GM19351 (cell line): ENCODE results near the gene BAX.
A peak's percentile ranks its signal among the peaks of the same experiment; 100 is the strongest.
"Not testable (repeated sequence)": the region's sequence is repeated elsewhere in the genome, so short reads cannot be mapped to it uniquely, and the experiment has no call there.

Source experiments
- ATAC-seq: cut with Tn5 transposase; IDR thresholded peaks from one replicate; pipeline ENCODE4 v1.9.1; 2021; ENCODE audit warnings: mild to moderate bottlenecking, moderate library complexity; ENCODE audit not compliant: unreplicated experiment

BAX gene

GRCh38 chr19:48954595-48955307 is at the start of gene BAX:
Gene BAX, plus strand, starts transcription at chr19:48954875. Its CDS starts 54 bp downstream, at chr19:48954929.
- ATAC-seq, result peak; percentile 79

DNA sequence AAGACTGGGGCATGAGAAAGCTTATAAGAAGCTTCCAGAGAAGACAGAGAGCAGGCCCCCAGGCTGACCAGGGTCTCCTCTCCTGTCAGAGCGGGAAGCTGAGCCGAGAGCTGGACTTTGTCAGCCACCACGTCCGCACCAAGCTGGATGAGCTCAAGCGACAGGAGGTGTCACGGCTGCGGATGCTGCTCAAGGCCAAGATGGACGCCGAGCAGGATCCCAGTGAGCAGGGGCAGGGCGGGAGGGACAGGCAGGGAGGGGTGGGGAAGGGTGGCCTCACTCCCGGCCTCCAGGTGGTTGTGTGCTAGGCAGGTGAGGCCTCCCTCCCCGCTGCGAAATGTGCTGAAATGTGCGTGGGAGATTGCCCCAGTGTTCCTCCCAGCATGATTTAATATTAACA is 49.0 kb upstream of the BAX start:
- ATAC-seq, result no peak

DNA sequence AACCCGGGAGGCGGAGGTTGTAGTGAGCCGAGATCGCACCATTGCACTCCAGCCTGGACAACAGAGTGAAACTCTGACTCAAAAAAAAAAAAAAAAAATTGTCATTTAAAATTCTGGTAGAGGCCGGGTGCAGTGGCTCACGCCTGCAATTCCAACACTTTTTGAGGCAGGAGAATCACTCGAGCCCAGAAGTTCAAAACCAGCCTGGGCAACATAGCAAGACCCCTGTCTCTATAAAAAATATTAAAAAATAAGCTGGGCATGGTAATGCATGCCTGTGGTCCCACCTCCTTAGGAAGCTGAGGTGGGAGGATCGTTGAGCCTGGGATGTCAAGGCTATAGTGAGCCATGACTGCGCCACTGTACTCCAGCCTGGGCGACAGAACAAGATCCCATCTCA is 48.4 kb upstream of the BAX start:
- no peak for ATAC-seq

GRCh38 chr19:48907671-48908070 is 47.0 kb upstream of the BAX start:
- no peak for ATAC-seq

DNA sequence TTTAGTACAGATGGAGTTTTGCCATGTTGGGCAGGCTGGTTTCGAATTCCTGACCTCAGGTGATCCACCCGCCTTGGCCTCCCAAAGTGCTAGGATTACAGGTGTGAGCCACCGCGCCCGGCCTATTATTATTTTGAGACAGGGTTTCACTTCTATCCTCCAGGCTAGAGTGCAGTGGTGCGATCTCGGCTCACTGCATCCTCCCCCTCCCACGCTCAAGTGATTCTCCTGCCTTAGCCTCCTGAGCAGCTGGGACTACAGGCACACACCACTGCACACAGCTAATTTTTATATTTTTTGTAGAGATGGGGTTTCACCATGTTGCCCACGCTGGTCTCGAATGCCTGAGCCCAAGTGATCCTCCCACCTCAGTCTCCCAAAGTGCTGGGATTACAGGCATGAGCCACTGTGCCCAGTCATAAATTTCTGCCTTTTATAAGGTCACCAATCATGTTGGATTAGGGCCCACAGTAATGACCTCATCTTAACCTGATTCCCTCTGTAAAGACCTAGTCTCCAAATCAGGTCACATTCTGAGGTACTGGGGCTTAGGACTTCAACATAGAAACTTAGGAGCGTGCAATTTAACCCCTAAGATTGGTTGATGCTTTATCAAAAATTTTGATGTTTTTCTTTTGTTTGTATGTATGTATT is 45.1 kb upstream of the BAX start:
- not testable (repeated sequence) for ATAC-seq

- no peak for ATAC-seq
Measured at GRCh38 chr19:48910803-48911202, 43.9 kb upstream of the BAX start.

DNA sequence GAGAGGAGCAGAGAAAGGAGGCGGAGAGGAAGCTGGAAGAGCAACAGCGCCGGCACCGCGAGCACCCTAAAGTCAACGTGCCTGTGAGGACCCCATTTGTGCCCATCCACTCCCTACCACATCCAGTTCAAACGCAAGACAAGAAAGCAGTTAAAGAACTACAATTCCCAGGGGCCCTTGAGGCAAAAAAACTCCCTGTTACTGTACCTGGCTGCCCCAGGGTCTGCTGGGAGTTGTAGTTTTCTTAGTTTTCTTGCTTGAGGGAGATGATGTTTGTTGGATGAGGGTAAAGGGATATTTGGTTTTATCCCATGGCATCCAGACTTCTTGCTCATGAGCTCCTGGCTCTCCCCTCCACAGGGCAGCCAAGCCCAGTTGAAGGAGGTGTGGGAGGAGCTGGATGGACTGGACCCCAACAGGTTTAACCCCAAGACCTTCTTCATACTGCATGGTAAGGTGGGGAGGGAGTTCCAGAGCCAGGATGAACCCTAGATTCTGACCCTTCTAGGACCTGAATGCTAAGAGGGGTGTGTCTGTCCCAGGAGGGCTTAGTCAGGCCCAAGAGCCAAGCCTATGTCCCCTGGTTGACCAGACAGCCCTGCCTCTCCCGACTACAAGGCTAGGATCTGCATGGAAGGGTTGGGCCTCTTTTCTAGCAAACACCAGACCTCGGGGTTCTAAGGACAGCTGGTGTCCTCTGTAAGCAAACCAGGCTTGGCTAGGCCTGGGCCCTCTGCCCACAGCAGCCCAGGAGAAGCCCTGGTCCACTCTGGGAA is 41.4 kb upstream of the BAX start:
- no peak for ATAC-seq

- ATAC-seq, result no peak
Measured at GRCh38 chr19:48914181-48914580, 40.5 kb upstream of the BAX start.

DNA sequence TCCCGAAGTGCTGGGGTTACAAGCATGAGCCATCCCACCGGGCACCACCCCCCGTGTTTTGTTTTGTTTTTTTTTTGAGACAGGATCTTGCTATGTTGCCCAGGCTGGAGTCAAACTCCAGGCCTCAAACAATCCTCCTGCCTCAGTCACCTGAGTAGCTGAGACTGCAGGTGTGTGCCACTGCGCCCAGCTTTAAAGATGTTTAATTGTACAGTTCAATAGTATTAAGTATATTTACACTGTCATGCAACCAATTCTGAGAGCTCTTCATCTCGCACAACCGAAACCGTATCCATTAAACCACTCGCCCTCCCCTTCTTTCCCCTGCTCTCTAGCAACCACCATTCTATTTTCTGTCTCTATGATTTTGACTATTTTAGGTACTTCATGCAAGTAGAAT is 38.9 kb upstream of the BAX start:
- ATAC-seq, result no peak

DNA sequence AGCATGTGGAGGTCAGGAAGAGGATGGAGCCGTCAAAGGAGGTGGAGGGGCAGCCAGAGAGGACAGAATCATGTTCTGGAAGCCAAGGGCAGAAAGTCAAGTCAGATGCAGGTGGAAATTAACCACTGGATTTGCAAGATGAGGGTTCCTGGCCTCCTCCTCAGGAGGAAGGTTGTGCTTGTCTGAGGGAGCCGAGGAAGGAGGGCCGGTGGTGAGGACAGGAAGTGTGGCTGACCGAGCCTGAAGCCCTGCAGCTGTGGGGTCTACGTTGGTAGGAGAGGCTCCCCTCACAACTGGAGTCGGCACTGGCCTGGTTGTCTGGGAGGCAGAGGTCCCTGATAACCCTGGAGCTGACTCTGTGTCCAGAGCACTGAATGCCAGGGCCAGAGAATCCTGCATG is 36.6 kb upstream of the BAX start:
- ATAC-seq, result no peak

GRCh38 chr19:48918801-48919247 is 35.9 kb upstream of the BAX start:
- no peak for ATAC-seq

GRCh38 chr19:48919271-48919670 is 35.4 kb upstream of the BAX start:
- not testable (repeated sequence) for ATAC-seq

GRCh38 chr19:48920949-48921348 is 33.7 kb upstream of the BAX start:
- ATAC-seq, result no peak

- ATAC-seq, result no peak
Measured at GRCh38 chr19:48921721-48922500, 32.8 kb upstream of the BAX start.

- no peak for ATAC-seq
Measured at GRCh38 chr19:48922548-48923490, 31.9 kb upstream of the BAX start.

DNA sequence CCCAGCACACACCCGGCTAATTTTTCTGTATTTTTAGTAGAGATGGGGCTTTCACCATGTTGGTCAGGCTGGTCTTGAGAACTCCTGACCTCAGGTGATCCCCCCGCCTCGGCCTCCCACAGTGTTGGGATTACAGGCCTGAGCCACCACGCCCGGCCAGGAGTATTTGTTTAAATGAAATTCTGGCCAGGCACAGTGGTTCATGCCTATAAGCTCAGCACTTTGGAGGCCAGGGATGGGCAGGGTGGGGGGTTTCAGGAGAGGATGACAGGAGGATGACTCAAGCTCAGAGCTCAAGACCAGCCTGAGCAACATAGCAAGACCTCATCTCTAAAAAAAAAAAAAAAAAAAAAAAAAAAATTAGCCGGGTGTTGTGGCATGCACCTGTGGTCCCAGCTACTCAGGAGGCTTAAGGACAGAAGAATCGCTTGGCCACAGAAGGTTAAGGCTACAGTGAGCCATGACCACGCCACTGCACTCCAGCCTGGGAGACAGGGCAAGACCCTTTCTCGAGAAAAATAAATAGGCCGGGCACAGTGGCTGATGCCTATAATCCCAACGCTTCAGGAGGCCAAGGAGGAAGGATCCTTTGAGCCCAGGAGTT is 29.3 kb upstream of the BAX start:
- no peak for ATAC-seq

DNA sequence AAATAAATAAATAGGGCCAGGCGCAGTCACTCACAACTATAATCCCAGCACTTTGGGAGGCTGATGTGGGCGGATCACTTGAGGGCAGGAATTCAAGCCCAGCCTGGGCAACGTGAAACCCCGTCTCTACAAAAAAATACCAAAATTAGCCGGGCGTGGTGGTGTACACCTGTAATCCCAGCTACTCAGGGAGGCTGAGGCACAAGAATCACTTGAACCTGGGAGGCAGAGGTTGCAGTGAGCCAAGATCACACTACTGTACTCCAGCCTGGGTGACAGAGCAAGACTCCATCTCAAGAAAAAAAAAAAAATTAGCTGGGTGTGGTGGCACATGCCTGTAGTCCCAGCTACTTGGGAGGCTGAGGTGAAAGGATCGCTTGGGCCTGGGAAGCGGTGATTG is 28.8 kb upstream of the BAX start:
- ATAC-seq, result not testable (repeated sequence)

- ATAC-seq, result no peak
Measured at GRCh38 chr19:48926909-48927308, 27.8 kb upstream of the BAX start.

- ATAC-seq, result not testable (repeated sequence)
Measured at GRCh38 chr19:48927692-48928091, 27.0 kb upstream of the BAX start.
